ENCODE results near the gene PARP1. TPM values are rescaled to one million over a fixed set of nuclear protein-coding genes. Genes with fewer than 3 reads are reported as not detected.

Gene PARP1
- total RNA-seq, result 94.7 to 101 TPM (median 95.3 TPM) in 3 replicates

DNA sequence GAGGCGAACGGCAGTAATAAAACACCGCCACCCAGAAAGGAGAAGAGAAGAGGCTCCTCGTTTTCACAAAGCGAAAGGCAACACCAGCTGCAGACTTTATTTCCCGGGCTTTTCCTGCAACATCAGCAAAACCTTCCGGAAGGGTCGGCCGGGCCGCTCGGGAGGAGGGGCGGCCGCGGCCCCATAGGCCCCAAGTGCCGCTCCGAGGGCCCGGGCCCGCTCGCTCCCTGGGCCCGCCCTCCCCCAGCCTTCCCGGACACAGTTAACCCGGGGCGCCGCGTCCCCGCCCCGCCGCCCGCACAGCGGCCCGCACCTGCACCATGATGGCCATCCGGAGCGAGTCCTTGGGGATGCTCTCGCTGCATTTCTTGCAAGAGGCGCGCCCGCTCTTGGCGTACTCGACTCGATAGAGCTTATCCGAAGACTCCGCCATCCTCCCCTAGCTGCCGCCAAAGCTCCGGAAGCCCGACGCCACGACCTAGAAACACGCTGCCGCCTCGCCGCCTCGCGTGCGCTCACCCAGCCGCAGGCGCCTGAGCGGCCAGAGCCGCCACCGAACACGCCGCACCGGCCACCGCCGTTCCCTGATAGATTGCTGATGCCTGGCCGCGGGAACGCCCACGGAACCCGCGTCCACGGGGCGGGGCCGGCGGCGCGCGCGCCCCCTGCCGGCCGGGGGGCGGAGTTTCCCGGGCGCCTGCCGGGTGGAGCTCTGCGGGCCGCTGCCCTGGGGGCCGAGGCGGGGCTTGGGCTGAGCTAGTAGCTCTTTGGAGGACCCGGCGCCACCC is at the start of gene PARP1:
PARP1 (minus strand) TSS at position 597 of the 788 bp plus-strand sequence; CDS start at position 433, 164 bp downstream.
- no peaks in the 10 kb centered on the region for H3K9me3 Mint-ChIP-seq
- peak within 1 kb of the TSS; percentile 89 for H3K27ac Mint-ChIP-seq
- peak; percentile 70 to 87 for DNase-seq (ENCODE audit: low spot score in 2 of 2, unreplicated experiment in 2 of 2)
- no peaks in the 10 kb centered on the region for H3K27me3 Mint-ChIP-seq (ENCODE audit: low read depth)
- H3K4me3 Mint-ChIP-seq, result peak within 1 kb of the TSS; percentile 87
- H3K4me1 Mint-ChIP-seq, result peaks cover 39% of the 10 kb centered on the region
- TF ChIP-seq, protein P1, sequence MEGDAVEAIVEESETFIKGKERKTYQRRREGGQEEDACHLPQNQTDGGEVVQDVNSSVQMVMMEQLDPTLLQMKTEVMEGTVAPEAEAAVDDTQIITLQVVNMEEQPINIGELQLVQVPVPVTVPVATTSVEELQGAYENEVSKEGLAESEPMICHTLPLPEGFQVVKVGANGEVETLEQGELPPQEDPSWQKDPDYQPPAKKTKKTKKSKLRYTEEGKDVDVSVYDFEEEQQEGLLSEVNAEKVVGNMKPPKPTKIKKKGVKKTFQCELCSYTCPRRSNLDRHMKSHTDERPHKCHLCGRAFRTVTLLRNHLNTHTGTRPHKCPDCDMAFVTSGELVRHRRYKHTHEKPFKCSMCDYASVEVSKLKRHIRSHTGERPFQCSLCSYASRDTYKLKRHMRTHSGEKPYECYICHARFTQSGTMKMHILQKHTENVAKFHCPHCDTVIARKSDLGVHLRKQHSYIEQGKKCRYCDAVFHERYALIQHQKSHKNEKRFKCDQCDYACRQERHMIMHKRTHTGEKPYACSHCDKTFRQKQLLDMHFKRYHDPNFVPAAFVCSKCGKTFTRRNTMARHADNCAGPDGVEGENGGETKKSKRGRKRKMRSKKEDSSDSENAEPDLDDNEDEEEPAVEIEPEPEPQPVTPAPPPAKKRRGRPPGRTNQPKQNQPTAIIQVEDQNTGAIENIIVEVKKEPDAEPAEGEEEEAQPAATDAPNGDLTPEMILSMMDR (IDR thresholded peaks at IDR 0.05; ENCODE audit: unreplicated experiment), result peak; percentile 87
- H3K36me3 Mint-ChIP-seq, result no peaks in the 10 kb centered on the region

DNA sequence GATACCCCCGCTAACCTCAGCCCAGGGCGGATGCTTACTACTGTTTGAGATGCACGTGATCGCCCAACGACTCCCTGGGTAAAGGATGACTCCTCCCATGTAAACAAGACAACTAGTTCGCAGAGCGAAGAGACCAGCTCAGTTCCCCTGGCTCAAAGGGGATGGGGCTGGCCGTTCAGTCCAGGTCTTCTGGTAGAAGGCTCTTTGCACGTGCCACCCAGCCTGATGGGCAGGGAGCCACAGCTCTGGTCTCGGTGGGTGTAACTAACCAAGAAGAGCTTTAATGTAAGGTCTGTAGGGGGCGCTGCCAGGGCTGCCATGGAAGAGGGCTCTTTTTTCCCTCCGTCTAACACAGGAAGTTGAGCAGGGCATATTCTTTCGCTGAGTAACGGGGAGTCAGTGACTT is 49.4 kb upstream of the PARP1 start:
- no peak for DNase-seq (ENCODE audit: low spot score in 2 of 2, unreplicated experiment in 2 of 2)
- Mint-ChIP-seq H3K27me3 (ENCODE audit: low read depth) (peaks cover 16% of the 10 kb centered on the region), H3K27ac (no peak overlapping the region), H3K4me1 (peaks cover 14% of the 10 kb centered on the region), H3K4me3 (no peak overlapping the region), H3K36me3 (peaks cover 2% of the 10 kb centered on the region), H3K9me3 (peaks cover 10% of the 10 kb centered on the region)
- TF ChIP-seq, protein P1 (IDR thresholded peaks at IDR 0.05; ENCODE audit: unreplicated experiment), result peak; percentile 23

DNA sequence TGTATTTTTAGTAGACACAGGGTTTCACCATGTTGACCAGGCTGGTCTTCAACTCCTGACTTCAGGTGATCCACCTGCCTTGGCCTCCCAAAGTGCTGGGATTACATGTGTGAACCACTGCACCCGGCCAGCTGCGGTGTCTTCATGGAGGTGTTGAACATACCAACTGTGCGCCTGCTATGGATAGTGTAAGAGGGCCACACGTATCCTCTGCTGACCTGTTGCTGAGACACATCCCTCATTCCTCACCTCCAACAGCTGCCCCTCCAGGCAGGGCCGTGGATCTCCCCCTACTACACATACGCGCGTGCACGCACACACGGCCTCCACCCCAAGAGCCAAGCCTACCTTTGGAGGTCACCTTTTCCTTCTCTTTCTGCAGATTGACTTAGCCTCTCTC is 48.0 kb upstream of the PARP1 start:
- TF ChIP-seq, protein P1 (IDR thresholded peaks at IDR 0.05; ENCODE audit: unreplicated experiment), result no peak
- H3K27me3 Mint-ChIP-seq (ENCODE audit: low read depth), result peaks cover 16% of the 10 kb centered on the region
- peaks cover 14% of the 10 kb centered on the region for H3K4me1 Mint-ChIP-seq
- DNase-seq (ENCODE audit: low spot score in 2 of 2, unreplicated experiment in 2 of 2), result no peak
- peaks cover 3% of the 10 kb centered on the region for H3K9me3 Mint-ChIP-seq
- H3K27ac Mint-ChIP-seq, result no peak overlapping the region
- no peaks in the 10 kb centered on the region for H3K36me3 Mint-ChIP-seq
- H3K4me3 Mint-ChIP-seq, result no peak overlapping the region

DNA sequence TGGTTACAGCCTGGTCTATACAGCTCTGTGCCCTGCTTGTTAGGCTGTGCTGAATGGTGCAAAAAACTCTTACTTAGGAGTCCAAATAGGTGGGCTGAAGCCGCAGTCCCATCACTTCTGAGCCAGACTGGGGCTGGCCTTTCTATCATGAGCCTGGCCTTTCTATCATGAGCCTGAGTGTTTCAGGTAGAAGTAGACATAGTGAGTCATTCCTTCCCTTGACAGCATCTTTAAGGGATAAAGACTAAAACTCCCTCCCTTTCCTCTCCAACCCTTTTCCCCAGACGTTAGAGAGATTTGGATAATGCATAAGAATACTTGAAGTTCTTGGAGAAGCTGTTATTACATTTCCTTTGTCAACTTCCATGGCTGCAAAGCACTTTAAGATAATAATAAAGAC is 46.5 kb upstream of the PARP1 start:
- no peak overlapping the region for H3K27ac Mint-ChIP-seq
- no peaks in the 10 kb centered on the region for H3K36me3 Mint-ChIP-seq
- H3K4me1 Mint-ChIP-seq, result peaks cover 14% of the 10 kb centered on the region
- H3K27me3 Mint-ChIP-seq (ENCODE audit: low read depth), result peaks cover 16% of the 10 kb centered on the region
- DNase-seq (ENCODE audit: low spot score in 2 of 2, unreplicated experiment in 2 of 2), result no peak
- TF ChIP-seq, protein P1 (IDR thresholded peaks at IDR 0.05; ENCODE audit: unreplicated experiment), result no peak
- H3K9me3 Mint-ChIP-seq, result no peaks in the 10 kb centered on the region
- H3K4me3 Mint-ChIP-seq, result no peak overlapping the region

DNA sequence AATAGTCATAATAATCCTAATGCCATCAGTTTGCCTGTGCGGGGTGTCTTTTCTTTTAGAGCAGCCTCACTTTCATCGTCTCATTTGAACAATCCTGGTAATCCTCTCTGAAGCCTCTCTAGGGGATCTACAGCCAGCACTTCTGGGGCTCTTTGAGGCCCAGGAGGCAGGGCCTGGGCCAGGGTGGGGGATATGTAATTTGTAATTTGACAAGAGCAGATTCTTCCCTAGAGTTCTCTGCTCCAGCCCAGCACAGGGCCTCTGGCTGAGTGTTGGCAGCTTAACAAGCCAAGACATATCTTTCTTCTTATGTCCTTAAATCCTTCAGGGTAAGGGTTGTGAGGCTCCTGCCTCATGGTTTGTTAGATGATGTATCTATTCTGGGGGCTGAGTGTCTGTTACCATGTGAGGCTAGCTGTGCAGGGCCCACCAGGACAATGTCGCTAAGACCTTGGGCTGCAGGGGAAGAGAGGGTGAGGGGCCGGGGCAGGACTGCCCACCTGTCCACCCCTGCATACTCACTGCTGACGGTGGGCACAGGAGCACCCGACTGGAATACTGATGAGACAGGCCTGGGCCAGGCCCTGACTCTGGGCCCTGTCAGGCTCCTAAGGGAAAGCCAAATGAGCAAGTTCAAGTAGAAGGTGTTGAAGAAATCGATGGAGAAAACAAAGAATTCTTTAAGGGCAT is 45.3 kb upstream of the PARP1 start:
- Mint-ChIP-seq H3K9me3 (no peaks in the 10 kb centered on the region), H3K4me1 (peaks cover 14% of the 10 kb centered on the region), H3K27me3 (ENCODE audit: low read depth) (peaks cover 16% of the 10 kb centered on the region), H3K27ac (peak overlapping the region; percentile 33), H3K36me3 (no peaks in the 10 kb centered on the region), H3K4me3 (no peak overlapping the region)
- no peak for DNase-seq (ENCODE audit: low spot score in 2 of 2, unreplicated experiment in 2 of 2)
- TF ChIP-seq, protein P1 (IDR thresholded peaks at IDR 0.05; ENCODE audit: unreplicated experiment), result no peak
